AG04449 (cell line): ENCODE measurements around the gene BARX2.

Experiments used
- CTCF ChIA-PET: fragments of 350-600 bp; formaldehyde crosslinking; extraction: SDS; loops from one replicate; lab custom pipeline; 2021; ENCODE audit warnings: antibody characterized with exemption; lab: Yijun Ruan, JAX
- POLR2A ChIA-PET: fragments of 400-600, 350-600 bp; formaldehyde crosslinking; extraction: SDS; loops from one replicate; lab custom pipeline; 2020; ENCODE audit warnings: antibody characterized with exemption, inconsistent platforms; lab: Yijun Ruan, JAX
- DNase-seq: peaks from one replicate; pipeline ENCODE4 v3.0.0-alpha.2; 2010; ENCODE audit warnings: low read depth, low spot score
- H3K4me3 ChIP-seq: 2 replicates; pipeline ENCODE4 v1.5.1; 2011; ENCODE audit warnings: low read depth, mild to moderate bottlenecking, control low read depth, low read length
- CTCF ChIP-seq: IDR thresholded peaks from one replicate; pipeline ENCODE4 v1.5.1; 2011; ENCODE audit warnings: mild to moderate bottlenecking, moderate library complexity, low read length, control low read depth, inconsistent platforms; ENCODE audit not compliant: insufficient read depth; ENCODE audit errors: missing control alignments

BARX2 gene

GRCh38 chr11:129359748-129360147 lies 15.9 kb upstream of the BARX2 start:
- DNase-seq: no peak
- POLR2A ChIA-PET: no interaction called here
- TF ChIP-seq CTCF: no peak
- CTCF ChIA-PET: interaction anchor here (1.3 kb wide), 2 partner anchors 389 to 391 kb away, joined by 3 to 9 read pairs; no protein-coding TSS in a partner anchor
- no peak overlapping the region for H3K4me3 ChIP-seq

GRCh38 chr11:129364143-129364654 lies 11.4 kb upstream of the BARX2 start:
- DNase-seq: peak; percentile 29
- TF ChIP-seq CTCF: peak; percentile 100
- ChIA-PET CTCF (interaction anchor here (0.6 to 5.0 kb wide), 11 partner anchors 9 to 386 kb away, joined by 3 to 98 read pairs (median 6); partner anchors contain the start of gene BARX2), POLR2A (no interaction called here)
- H3K4me3 ChIP-seq: no peak overlapping the region

GRCh38 chr11:129365816-129366215 lies 9.8 kb upstream of the BARX2 start:
- POLR2A ChIA-PET: no interaction called here
- no peak for TF ChIP-seq CTCF
- no peak for DNase-seq
- CTCF ChIA-PET: interaction anchor here (0.8 to 5.0 kb wide), 8 partner anchors 10 to 385 kb away, joined by 3 to 41 read pairs (median 4); partner anchors contain the start of gene BARX2
- H3K4me3 ChIP-seq: no peak overlapping the region

- DNase-seq: no peak
- POLR2A ChIA-PET: no interaction called here
- TF ChIP-seq CTCF: no peak
- CTCF ChIA-PET: interaction anchor here (1.0 to 5.0 kb wide), 7 partner anchors 9 to 384 kb away, joined by 3 to 41 read pairs (median 5); partner anchors contain the start of gene BARX2
- no peak overlapping the region for H3K4me3 ChIP-seq
Measured at GRCh38 chr11:129366737-129367597, 8.7 kb upstream of the BARX2 start.

GRCh38 chr11:129368889-129369672 lies 6.6 kb upstream of the BARX2 start:
- ChIA-PET POLR2A (no interaction called here), CTCF (interaction anchor here (1.1 to 1.5 kb wide), 3 partner anchors 380 to 382 kb away, joined by 3 to 5 read pairs (median 5); no protein-coding TSS in a partner anchor)
- no peak overlapping the region for H3K4me3 ChIP-seq
- no peak for TF ChIP-seq CTCF
- no peak for DNase-seq
